HEK293 (cell line): Measurements from ENCODE around the gene GMDS.
A peak's percentile ranks its signal among the peaks of the same experiment; 100 is the strongest.

Experiments used
- CTCF ChIA-PET: fragments of 350-600 bp; formaldehyde crosslinking; extraction: SDS; loops from one replicate; lab custom pipeline; 2021; ENCODE audit warnings: antibody characterized with exemption; lab: Yijun Ruan, JAX
- POLR2A ChIA-PET: fragments of 300-600 bp; formaldehyde crosslinking; extraction: SDS; loops from one replicate; lab custom pipeline; 2020; ENCODE audit warnings: antibody characterized with exemption, inconsistent platforms; lab: Yijun Ruan, JAX
- H3K27ac ChIP-seq: fragments of 200-500 bp; sonication (Bioruptor generic); 2 replicates; pipeline ENCODE4 v1.5.1; 2014; ENCODE audit warnings: low read depth, low read length, control low read depth, inconsistent platforms; ENCODE audit errors: extremely low read depth
- H3K36me3 ChIP-seq, 2 experiments: fragments of 200-500 bp in 1 of 2; sonication (Bioruptor generic) in 1 of 2; 1 replicate in 1 of 2; 2 replicates in 1 of 2; pipeline ENCODE4 v1.5.1; 2014 to 2017; ENCODE audit warnings: inconsistent platforms in 2 of 2, low read length in 2 of 2; ENCODE audit not compliant: control insufficient read depth in 2 of 2, insufficient read depth in 1 of 2
- H3K4me1 ChIP-seq: fragments of 200-500 bp; sonication (Bioruptor generic); 2 replicates; pipeline ENCODE4 v1.5.1; 2014; ENCODE audit warnings: mild to moderate bottlenecking, low read length, inconsistent platforms; ENCODE audit not compliant: control insufficient read depth, insufficient read depth
- H3K4me3 ChIP-seq: 2 replicates; pipeline ENCODE4 v1.5.1; 2011; ENCODE audit warnings: low read depth, mild to moderate bottlenecking, control low read depth, low read length, moderate library complexity
- H3K9me3 ChIP-seq: fragments of 200-500 bp; sonication (Bioruptor generic); 2 replicates; pipeline ENCODE4 v1.5.1; 2014; ENCODE audit warnings: low read depth, low read length, inconsistent platforms; ENCODE audit not compliant: control insufficient read depth, insufficient read depth
- ATF2 ChIP-seq: fragments of 450-650 bp; formaldehyde crosslinking; IDR thresholded peaks from 2 replicates; pipeline ENCODE4 v1.5.1; 2016; ENCODE audit warnings: missing biosample characterization, missing genetic modification characterization, low read depth
- BCL11A ChIP-seq: fragments of 450-650 bp; formaldehyde crosslinking; IDR thresholded peaks from 2 replicates; pipeline ENCODE4 v1.5.1; 2016; ENCODE audit warnings: low read depth, missing biosample characterization, missing genetic modification characterization
- EGR2 ChIP-seq: fragments of 450-650 bp; formaldehyde crosslinking; IDR thresholded peaks from 2 replicates; pipeline ENCODE4 v1.5.1; 2016; ENCODE audit warnings: low read depth, missing biosample characterization, missing genetic modification characterization
- ELK4 ChIP-seq: IDR thresholded peaks from 2 replicates; pipeline ENCODE4 v1.6.1; 2011; ENCODE audit warnings: mild to moderate bottlenecking, low read depth, low read length, borderline replicate concordance
- KLF16 ChIP-seq: fragments of 450-650 bp; formaldehyde crosslinking; IDR thresholded peaks from 2 replicates; pipeline ENCODE4 v1.5.1; 2017; ENCODE audit warnings: missing biosample characterization, missing genetic modification characterization
- MEIS1 ChIP-seq: sonication (generic); formaldehyde crosslinking; IDR thresholded peaks from 2 replicates; pipeline ENCODE4 v1.8.1; 2022; ENCODE audit warnings: missing genetic modification reagents, mild to moderate bottlenecking, borderline replicate concordance
- PRDM1 ChIP-seq: fragments of 450-650 bp; formaldehyde crosslinking; IDR thresholded peaks from 2 replicates; pipeline ENCODE4; 2016; ENCODE audit warnings: missing biosample characterization, missing genetic modification characterization
- SETDB1 ChIP-seq: IDR thresholded peaks from one replicate; pipeline ENCODE4 v1.6.1; 2017; ENCODE audit warnings: mild to moderate bottlenecking, low read length, moderate library complexity, mixed read lengths; ENCODE audit not compliant: insufficient read length
- TCF7L2 ChIP-seq: IDR thresholded peaks from 2 replicates; pipeline ENCODE4 v1.6.1; 2011; ENCODE audit warnings: low read depth, mild to moderate bottlenecking, inconsistent platforms, low read length, moderate library complexity, borderline replicate concordance
- ZBTB1 ChIP-seq: fragments of 450-650 bp; formaldehyde crosslinking; IDR thresholded peaks from 2 replicates; pipeline ENCODE4 v1.5.1; 2016; ENCODE audit warnings: missing biosample characterization, missing genetic modification characterization
- ZBTB49 ChIP-seq: fragments of 450-650 bp; formaldehyde crosslinking; IDR thresholded peaks from 2 replicates; pipeline ENCODE4 v1.5.1; 2016; ENCODE audit warnings: missing biosample characterization, missing genetic modification characterization, low read depth
- ZBTB6 ChIP-seq: fragments of 450-650 bp; formaldehyde crosslinking; IDR thresholded peaks from 2 replicates; pipeline ENCODE4 v1.5.1; 2017; ENCODE audit warnings: missing biosample characterization, missing genetic modification characterization
- ZFP3 ChIP-seq: fragments of 450-650 bp; formaldehyde crosslinking; IDR thresholded peaks from 2 replicates; pipeline ENCODE4 v1.5.1; 2016; ENCODE audit warnings: low read depth, missing biosample characterization, missing genetic modification characterization
- ZFP69B ChIP-seq: fragments of 450-650 bp; formaldehyde crosslinking; IDR thresholded peaks from 2 replicates; pipeline ENCODE4 v1.5.1; 2016; ENCODE audit warnings: missing biosample characterization, missing genetic modification characterization
- ZNF10 ChIP-seq: fragments of 450-650 bp; formaldehyde crosslinking; IDR thresholded peaks from 2 replicates; pipeline ENCODE4 v1.5.1; 2017; ENCODE audit warnings: missing biosample characterization, missing genetic modification characterization
- ZNF112 ChIP-seq: fragments of 450-650 bp; formaldehyde crosslinking; IDR thresholded peaks from 2 replicates; pipeline ENCODE4 v1.5.0; 2017; ENCODE audit warnings: missing biosample characterization, missing genetic modification characterization
- ZNF132 ChIP-seq: fragments of 450-650 bp; formaldehyde crosslinking; IDR thresholded peaks from 2 replicates; pipeline ENCODE4 v1.5.1; 2017; ENCODE audit warnings: missing biosample characterization, missing genetic modification characterization, borderline replicate concordance
- ZNF140 ChIP-seq: fragments of 450-650 bp; formaldehyde crosslinking; IDR thresholded peaks from 2 replicates; pipeline ENCODE4 v1.5.1; 2016; ENCODE audit warnings: missing biosample characterization, missing genetic modification characterization
- ZNF174 ChIP-seq: fragments of 450-650 bp; formaldehyde crosslinking; IDR thresholded peaks from 2 replicates; pipeline ENCODE4 v1.5.0; 2017; ENCODE audit warnings: missing biosample characterization, mild to moderate bottlenecking, missing genetic modification characterization
- ZNF214 ChIP-seq: fragments of 450-650 bp; formaldehyde crosslinking; IDR thresholded peaks from 2 replicates; pipeline ENCODE4 v1.5.1; 2017; ENCODE audit warnings: missing biosample characterization, mild to moderate bottlenecking, missing genetic modification characterization, borderline replicate concordance
- ZNF223 ChIP-seq: fragments of 450-650 bp; formaldehyde crosslinking; IDR thresholded peaks from 2 replicates; pipeline ENCODE4 v1.5.1; 2016; ENCODE audit warnings: missing biosample characterization, missing genetic modification characterization
- ZNF292 ChIP-seq: fragments of 450-650 bp; formaldehyde crosslinking; IDR thresholded peaks from 2 replicates; pipeline ENCODE4 v1.5.1; 2016; ENCODE audit warnings: low read depth, missing biosample characterization, missing genetic modification characterization, borderline replicate concordance
- ZNF335 ChIP-seq: fragments of 450-650 bp; formaldehyde crosslinking; conservative IDR thresholded peaks from 2 replicates; pipeline ENCODE4 v1.5.1; 2016; ENCODE audit warnings: missing biosample characterization, missing genetic modification characterization
- ZNF362 ChIP-seq: fragments of 450-650 bp; formaldehyde crosslinking; IDR thresholded peaks from 2 replicates; pipeline ENCODE4 v1.5.1; 2016; ENCODE audit warnings: missing biosample characterization, missing genetic modification characterization
- ZNF544 ChIP-seq: fragments of 450-650 bp; formaldehyde crosslinking; IDR thresholded peaks from 2 replicates; pipeline ENCODE4 v1.5.0; 2017; ENCODE audit warnings: missing biosample characterization, missing genetic modification characterization
- ZNF558 ChIP-seq: fragments of 450-650 bp; formaldehyde crosslinking; IDR thresholded peaks from 2 replicates; pipeline ENCODE4 v1.5.1; 2016; ENCODE audit warnings: missing biosample characterization, missing genetic modification characterization
- ZNF701 ChIP-seq: fragments of 450-650 bp; formaldehyde crosslinking; IDR thresholded peaks from 2 replicates; pipeline ENCODE4 v1.5.1; 2016; ENCODE audit warnings: missing biosample characterization, missing genetic modification characterization
- ZNF776 ChIP-seq: fragments of 450-650 bp; formaldehyde crosslinking; IDR thresholded peaks from 2 replicates; pipeline ENCODE4 v1.5.0; 2017; ENCODE audit warnings: missing biosample characterization, missing genetic modification characterization, borderline replicate concordance
- ZSCAN30 ChIP-seq: fragments of 450-650 bp; IDR thresholded peaks from 2 replicates; pipeline ENCODE4 v1.5.1; 2018; ENCODE audit warnings: missing biosample characterization, mild to moderate bottlenecking, missing genetic modification characterization, moderate library complexity
- ZSCAN5A ChIP-seq: fragments of 450-650 bp; formaldehyde crosslinking; IDR thresholded peaks from 2 replicates; pipeline ENCODE4 v1.5.1; 2016; ENCODE audit warnings: missing biosample characterization, missing genetic modification characterization

GMDS gene

GRCh38 chr6:2103765-2104523 is 141.5 kb downstream of the GMDS start:
- ChIA-PET CTCF (interaction anchor here (0.5 to 4.3 kb wide), 67 partner anchors 9 to 585 kb away, joined by 3 to 43 read pairs (median 3); no protein-coding TSS in a partner anchor), POLR2A (interaction anchor here (0.5 to 1.4 kb wide), 2 partner anchors 493 to 579 kb away, joined by 3 to 17 read pairs; partner anchors contain the start of gene FOXC1)
- no peak overlapping the region; the same call in 1 of the 2 replicates for H3K4me3 ChIP-seq
- TF ChIP-seq ZNF544 (tag by site-specific recombination) (no peak), SETDB1 (no peak), PRDM1 (tag by site-specific recombination) (peak; percentile 45; the same call in 1 of the 2 replicates), ZNF112 (tag by site-specific recombination) (no peak), ZNF140 (no peak), ELK4 (no peak), ZNF292 (tag by site-specific recombination) (no peak), ZNF214 (tag by site-specific recombination) (no peak), ZNF335 (tag by site-specific recombination) (peak; percentile 59), ZFP3 (tag by site-specific recombination) (no peak), ZBTB1 (no peak), ZSCAN30 (tag by site-specific recombination) (peak; percentile 28; the same call in 1 of the 2 replicates), ZSCAN5A (tag by site-specific recombination) (no peak), MEIS1 (CRISPR knock-in tag) (no peak), ZNF132 (tag by site-specific recombination) (no peak), EGR2 (tag by site-specific recombination) (no peak), ZBTB49 (tag by site-specific recombination) (no peak), KLF16 (no peak), ZNF174 (tag by site-specific recombination) (no peak), ZNF223 (tag by site-specific recombination) (no peak), ZNF701 (tag by site-specific recombination) (no peak), ZNF362 (no peak), TCF7L2 (no peak), ZFP69B (tag by site-specific recombination) (no peak), ZNF10 (tag by site-specific recombination) (no peak; the same call in 1 of the 2 replicates), ATF2 (peak; percentile 91), ZBTB6 (tag by site-specific recombination) (no peak), BCL11A (tag by site-specific recombination) (no peak), ZNF776 (no peak), ZNF558 (tag by site-specific recombination) (no peak)

More at GRCh38 chr6:2103765-2104523, 141.5 kb downstream of the GMDS start:
- H3K27ac ChIP-seq, result peak overlapping the region; percentile 80
- peaks cover 41% of the 10 kb centered on the region for H3K4me1 ChIP-seq
- H3K9me3 ChIP-seq, result no peaks in the 10 kb centered on the region
- no peaks in the 10 kb centered on the region for H3K36me3 ChIP-seq
